ENCODE results near the gene KIRREL3.

DNA sequence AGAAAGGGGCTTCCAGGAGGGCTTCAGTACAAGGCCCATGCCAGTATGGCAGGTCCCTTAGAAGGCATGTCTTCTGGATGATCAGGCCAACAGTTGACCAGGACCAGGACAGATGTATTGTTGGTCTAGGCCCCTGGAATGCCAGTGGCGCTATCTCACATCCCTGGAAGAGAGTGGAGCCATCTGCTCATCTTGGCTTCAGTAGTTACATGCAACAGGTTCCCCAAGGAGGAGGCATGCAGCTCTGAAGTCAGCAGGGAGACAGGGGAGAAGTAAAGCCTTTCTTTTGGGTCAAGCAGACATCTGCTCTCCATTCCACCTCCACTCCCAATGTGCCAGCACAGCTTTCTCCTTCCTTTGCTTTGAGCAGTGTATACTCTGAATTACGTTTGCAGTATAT, 244.1 kb downstream of the KIRREL3 start:
- TF ChIP-seq, protein P1, sequence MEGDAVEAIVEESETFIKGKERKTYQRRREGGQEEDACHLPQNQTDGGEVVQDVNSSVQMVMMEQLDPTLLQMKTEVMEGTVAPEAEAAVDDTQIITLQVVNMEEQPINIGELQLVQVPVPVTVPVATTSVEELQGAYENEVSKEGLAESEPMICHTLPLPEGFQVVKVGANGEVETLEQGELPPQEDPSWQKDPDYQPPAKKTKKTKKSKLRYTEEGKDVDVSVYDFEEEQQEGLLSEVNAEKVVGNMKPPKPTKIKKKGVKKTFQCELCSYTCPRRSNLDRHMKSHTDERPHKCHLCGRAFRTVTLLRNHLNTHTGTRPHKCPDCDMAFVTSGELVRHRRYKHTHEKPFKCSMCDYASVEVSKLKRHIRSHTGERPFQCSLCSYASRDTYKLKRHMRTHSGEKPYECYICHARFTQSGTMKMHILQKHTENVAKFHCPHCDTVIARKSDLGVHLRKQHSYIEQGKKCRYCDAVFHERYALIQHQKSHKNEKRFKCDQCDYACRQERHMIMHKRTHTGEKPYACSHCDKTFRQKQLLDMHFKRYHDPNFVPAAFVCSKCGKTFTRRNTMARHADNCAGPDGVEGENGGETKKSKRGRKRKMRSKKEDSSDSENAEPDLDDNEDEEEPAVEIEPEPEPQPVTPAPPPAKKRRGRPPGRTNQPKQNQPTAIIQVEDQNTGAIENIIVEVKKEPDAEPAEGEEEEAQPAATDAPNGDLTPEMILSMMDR (IDR thresholded peaks at IDR 0.05), result no peak
- TF ChIP-seq POLR2A (IDR thresholded peaks at IDR 0.05), result no peak

Data from esophagus squamous epithelium (tissue), 4 donors.